ENCODE data around the gene CSNK1G1. TPM values are rescaled to one million over a fixed set of nuclear protein-coding genes. Genes with fewer than 3 reads are reported as not detected.

CSNK1G1 gene
- total RNA-seq, 1 donor from 2014 or later, result 19.8 TPM

DNA sequence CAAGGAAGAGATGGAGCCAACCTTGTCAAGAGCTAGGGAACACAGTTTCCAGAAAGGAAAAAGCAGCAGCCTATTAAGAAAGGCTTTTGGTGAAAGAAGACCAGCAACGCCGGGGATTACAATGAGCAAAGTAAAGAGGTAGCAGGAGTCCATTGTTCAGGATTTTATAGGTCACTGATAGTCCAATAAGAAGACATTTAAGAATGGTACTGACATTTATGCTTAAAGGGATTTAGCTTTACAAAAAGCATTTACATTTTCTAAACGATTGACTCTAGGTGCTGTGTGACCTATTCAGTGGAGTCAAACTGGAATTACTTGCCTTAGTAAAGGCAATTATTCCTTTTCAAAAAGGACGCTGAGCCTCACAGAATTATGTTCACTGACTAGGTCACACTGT lies 40.8 kb downstream of the CSNK1G1 start:
- Histone ChIP-seq H3K36me3 (no peaks in the 10 kb centered on the region), H3K4me1 (no peaks in the 10 kb centered on the region), H3K27ac (no peak overlapping the region), H3K4me3 (no peak overlapping the region), H3K27me3 (ENCODE audit: low read depth) (no peaks in the 10 kb centered on the region), H3K9me3 (no peaks in the 10 kb centered on the region)
- intact Hi-C loops (cut with DNase I), result no loop called here
- ATAC-seq, result no peak
- no peak for DNase-seq
- TF ChIP-seq, protein P1, sequence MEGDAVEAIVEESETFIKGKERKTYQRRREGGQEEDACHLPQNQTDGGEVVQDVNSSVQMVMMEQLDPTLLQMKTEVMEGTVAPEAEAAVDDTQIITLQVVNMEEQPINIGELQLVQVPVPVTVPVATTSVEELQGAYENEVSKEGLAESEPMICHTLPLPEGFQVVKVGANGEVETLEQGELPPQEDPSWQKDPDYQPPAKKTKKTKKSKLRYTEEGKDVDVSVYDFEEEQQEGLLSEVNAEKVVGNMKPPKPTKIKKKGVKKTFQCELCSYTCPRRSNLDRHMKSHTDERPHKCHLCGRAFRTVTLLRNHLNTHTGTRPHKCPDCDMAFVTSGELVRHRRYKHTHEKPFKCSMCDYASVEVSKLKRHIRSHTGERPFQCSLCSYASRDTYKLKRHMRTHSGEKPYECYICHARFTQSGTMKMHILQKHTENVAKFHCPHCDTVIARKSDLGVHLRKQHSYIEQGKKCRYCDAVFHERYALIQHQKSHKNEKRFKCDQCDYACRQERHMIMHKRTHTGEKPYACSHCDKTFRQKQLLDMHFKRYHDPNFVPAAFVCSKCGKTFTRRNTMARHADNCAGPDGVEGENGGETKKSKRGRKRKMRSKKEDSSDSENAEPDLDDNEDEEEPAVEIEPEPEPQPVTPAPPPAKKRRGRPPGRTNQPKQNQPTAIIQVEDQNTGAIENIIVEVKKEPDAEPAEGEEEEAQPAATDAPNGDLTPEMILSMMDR (IDR thresholded peaks at IDR 0.05), result no peak

GRCh38 chr15:64314456-64314855 lies 41.5 kb downstream of the CSNK1G1 start:
- DNase-seq, result no peak
- no peak overlapping the region for H3K4me3 ChIP-seq
- H3K4me1 ChIP-seq, result no peaks in the 10 kb centered on the region
- no peaks in the 10 kb centered on the region for H3K9me3 ChIP-seq
- no peaks in the 10 kb centered on the region for H3K27me3 ChIP-seq (ENCODE audit: low read depth)
- no peak for ATAC-seq
- TF ChIP-seq, protein P1 (IDR thresholded peaks at IDR 0.05), result no peak
- H3K27ac ChIP-seq, result no peak overlapping the region
- H3K36me3 ChIP-seq, result no peaks in the 10 kb centered on the region
- intact Hi-C loops (cut with DNase I), result no loop called here

DNA sequence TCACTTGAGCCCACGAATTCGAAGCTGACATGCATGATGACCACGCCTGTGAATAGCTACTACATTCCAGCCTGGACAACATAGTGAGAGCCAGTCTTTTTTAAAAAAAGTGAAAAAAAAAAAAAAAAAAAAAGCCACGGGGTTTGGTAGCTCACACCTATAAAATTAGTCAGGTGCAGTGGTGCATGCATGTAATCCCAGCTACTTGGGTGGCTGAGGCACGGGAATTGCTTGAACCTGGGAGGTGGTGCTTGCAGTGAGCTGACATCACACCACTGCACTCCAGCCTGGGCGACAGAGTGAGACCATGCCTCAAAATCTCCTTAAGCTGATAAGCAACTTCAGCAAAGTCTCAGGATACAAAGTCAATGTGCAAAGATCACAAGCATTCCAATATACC lies 44.4 kb downstream of the CSNK1G1 start:
- H3K4me1 ChIP-seq, result no peaks in the 10 kb centered on the region
- no peak overlapping the region for H3K27ac ChIP-seq
- TF ChIP-seq, protein P1 (IDR thresholded peaks at IDR 0.05), result no peak
- intact Hi-C loops (cut with DNase I), result no loop called here
- no peaks in the 10 kb centered on the region for H3K36me3 ChIP-seq
- no peaks in the 10 kb centered on the region for H3K9me3 ChIP-seq
- DNase-seq (no peak), ATAC-seq (no peak)
- H3K4me3 ChIP-seq, result no peak overlapping the region
- H3K27me3 ChIP-seq (ENCODE audit: low read depth), result no peaks in the 10 kb centered on the region

- DNase-seq (no peak), ATAC-seq (no peak)
- no peaks in the 10 kb centered on the region for H3K9me3 ChIP-seq
- no peak overlapping the region for H3K27ac ChIP-seq
- H3K36me3 ChIP-seq, result no peaks in the 10 kb centered on the region
- no peak overlapping the region for H3K4me3 ChIP-seq
- intact Hi-C loops (cut with DNase I), result no loop called here
- no peaks in the 10 kb centered on the region for H3K27me3 ChIP-seq (ENCODE audit: low read depth)
- H3K4me1 ChIP-seq, result no peaks in the 10 kb centered on the region
- TF ChIP-seq, protein P1 (IDR thresholded peaks at IDR 0.05), result no peak
Measured at GRCh38 chr15:64310036-64310435, 45.9 kb downstream of the CSNK1G1 start.

DNA sequence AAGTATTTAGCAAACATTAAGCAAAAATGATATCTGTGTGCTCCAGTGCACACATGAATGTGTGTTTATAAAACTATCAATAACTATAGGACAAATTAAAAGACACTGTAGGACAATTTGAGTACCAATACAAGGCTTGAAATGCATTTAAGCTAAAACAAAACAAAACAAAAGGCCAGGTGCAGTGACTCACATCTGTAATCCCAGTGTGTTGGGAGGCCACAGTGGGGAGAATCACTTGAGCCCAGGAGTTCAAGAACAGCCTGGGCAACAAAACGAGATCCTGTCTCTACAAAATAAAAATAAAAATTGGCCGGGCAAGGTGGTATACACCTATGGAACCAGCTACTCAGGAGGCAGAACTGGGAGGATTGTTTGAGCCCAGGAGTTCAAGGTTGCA lies 50.7 kb downstream of the CSNK1G1 start:
- no peak for ATAC-seq
- H3K27ac ChIP-seq, result no peak overlapping the region
- H3K27me3 ChIP-seq (ENCODE audit: low read depth), result no peaks in the 10 kb centered on the region
- H3K4me1 ChIP-seq, result no peaks in the 10 kb centered on the region
- intact Hi-C loops (cut with DNase I), result no loop called here
- H3K4me3 ChIP-seq, result no peak overlapping the region
- DNase-seq, result no peak
- peaks cover 4% of the 10 kb centered on the region for H3K36me3 ChIP-seq
- no peaks in the 10 kb centered on the region for H3K9me3 ChIP-seq
- TF ChIP-seq, protein P1 (IDR thresholded peaks at IDR 0.05), result no peak

- TF ChIP-seq, protein P1 (IDR thresholded peaks at IDR 0.05), result no peak
- Histone ChIP-seq H3K4me1 (no peaks in the 10 kb centered on the region), H3K9me3 (no peaks in the 10 kb centered on the region), H3K27me3 (ENCODE audit: low read depth) (no peaks in the 10 kb centered on the region), H3K27ac (no peak overlapping the region), H3K4me3 (no peak overlapping the region), H3K36me3 (no peaks in the 10 kb centered on the region)
- DNase-seq (no peak), ATAC-seq (no peak)
- intact Hi-C loops (cut with DNase I), result no loop called here
Measured at GRCh38 chr15:64289550-64289949, 66.4 kb downstream of the CSNK1G1 start.
